Endothelial cell of umbilical vein (primary cell): ENCODE results near the gene MEGF10. TPM values are rescaled to one million over a fixed set of nuclear protein-coding genes. Genes with fewer than 3 reads are reported as not detected.

Experiments used
- BruUV-seq: library from RNA; stranded (reverse); fragments of 400-500 nt; replicated peaks from 2 replicates; lab custom pipeline; 2021; lab: Mats Ljungman, UMichigan
- CTCF ChIA-PET: fragments of 300-600, 350-600 bp; sonication (Branson Sonifier 250); formaldehyde crosslinking; loops from one replicate; lab custom pipeline; 2021; ENCODE audit warnings: antibody characterized with exemption, inconsistent platforms; lab: Charles Lee
- POLR2A ChIA-PET: fragments of 300-600, 350-600 bp; sonication (Branson Sonifier 250); formaldehyde crosslinking; loops from one replicate; lab custom pipeline; 2021; ENCODE audit warnings: antibody characterized with exemption, inconsistent platforms; lab: Charles Lee
- DNase-seq: peaks from one replicate; pipeline ENCODE4 v3.0.0-alpha.2; 2011; ENCODE audit warnings: low read depth, low spot score
- FAIRE-seq: peaks from 2 replicates; lab custom pipeline; 2011; peaks lifted over from hg19 to GRCh38; lab: Jason Lieb, UNC
- H2AFZ ChIP-seq: 2 replicates; pipeline ENCODE4 v1.6.0; 2012; ENCODE audit warnings: low read depth, low read length, control low read depth, inconsistent platforms
- H3K27ac ChIP-seq: 2 replicates; pipeline ENCODE4 v1.5.1; 2011; ENCODE audit warnings: low read depth, mild to moderate bottlenecking, control low read depth, low read length, moderate library complexity; ENCODE audit not compliant: insufficient read depth
- H3K27me3 ChIP-seq, 2 experiments: 2 replicates each; pipeline versions ENCODE4 v1.6.0 to v1.6.1; 2011; ENCODE audit warnings: low read length in 2 of 2, mixed read lengths in 1 of 2; ENCODE audit not compliant: control insufficient read depth in 2 of 2, insufficient read depth in 2 of 2
- H3K36me3 ChIP-seq, 2 experiments: 2 replicates in 1 of 2; 3 replicates in 1 of 2; pipeline ENCODE4 v1.5.1; 2011; ENCODE audit warnings: low read length in 2 of 2, mild to moderate bottlenecking in 1 of 2, moderate library complexity in 1 of 2; ENCODE audit not compliant: control insufficient read depth in 2 of 2, insufficient read depth in 2 of 2; ENCODE audit errors: extremely low read depth in 1 of 2
- H3K4me1 ChIP-seq: 3 replicates; pipeline ENCODE4 v1.5.1; 2011; ENCODE audit warnings: mild to moderate bottlenecking, low read length; ENCODE audit not compliant: control insufficient read depth, insufficient read depth; ENCODE audit errors: extremely low read depth
- H3K4me2 ChIP-seq: 2 replicates; pipeline ENCODE4 v1.6.1; 2011; ENCODE audit warnings: low read length, control low read depth, mixed read lengths; ENCODE audit not compliant: insufficient read depth
- H3K4me3 ChIP-seq, 3 experiments: fragments of 200-600 bp in 1 of 3; sonication (generic), shearing (Covaris generic) in 1 of 3; replicated peaks in 1 of 3; 2 replicates each; pipeline ENCODE4 v1.5.1; 2011 to 2016; ENCODE audit warnings: control low read depth in 3 of 3, low read length in 3 of 3, mild to moderate bottlenecking in 2 of 3, inconsistent platforms in 1 of 3, low read depth in 1 of 3, moderate library complexity in 1 of 3; ENCODE audit not compliant: insufficient read depth in 1 of 3
- H3K79me2 ChIP-seq: 2 replicates; pipeline ENCODE4 v1.6.0; 2012; ENCODE audit warnings: low read length, inconsistent platforms; ENCODE audit not compliant: control insufficient read depth, insufficient read depth
- H3K9ac ChIP-seq: replicated peaks from 2 replicates; pipeline ENCODE3; 2011; ENCODE audit warnings: low read length, control low read depth; ENCODE audit not compliant: insufficient read depth; ENCODE audit errors: extremely low read depth
- H3K9me1 ChIP-seq: replicated peaks from 3 replicates; pipeline ENCODE4 v1.6.0; 2011; ENCODE audit warnings: mild to moderate bottlenecking, low read length; ENCODE audit not compliant: control insufficient read depth, insufficient read depth; ENCODE audit errors: extremely low read depth
- H3K9me3 ChIP-seq: replicated peaks from 2 replicates; pipeline ENCODE4 v1.5.1; 2012; ENCODE audit warnings: low read length, inconsistent platforms; ENCODE audit not compliant: control insufficient read depth, insufficient read depth
- H4K20me1 ChIP-seq: replicated peaks from 2 replicates; pipeline ENCODE3; 2011; ENCODE audit warnings: mild to moderate bottlenecking, low read length; ENCODE audit not compliant: control insufficient read depth, insufficient read depth; ENCODE audit errors: extremely low read depth
- EZH2 ChIP-seq: IDR thresholded peaks from 2 replicates; pipeline ENCODE4 v1.6.1; 2012; ENCODE audit warnings: borderline replicate concordance, low read depth, mild to moderate bottlenecking, moderate library complexity, low read length, inconsistent platforms; ENCODE audit not compliant: severe bottlenecking
- FOS ChIP-seq: IDR thresholded peaks from 2 replicates; pipeline ENCODE4 v1.6.1; 2011; ENCODE audit warnings: mild to moderate bottlenecking, low read length, moderate library complexity, borderline replicate concordance; ENCODE audit not compliant: insufficient read depth
- GATA2 ChIP-seq: IDR thresholded peaks from 2 replicates; pipeline ENCODE4 v1.7.0; 2011; ENCODE audit warnings: low read depth, mild to moderate bottlenecking, moderate library complexity, mixed read lengths, low read length; ENCODE audit not compliant: insufficient read length, insufficient read depth
- JUN ChIP-seq: IDR thresholded peaks from 2 replicates; pipeline ENCODE4 v1.6.1; 2011; ENCODE audit warnings: borderline replicate concordance, low read depth; ENCODE audit not compliant: insufficient read length, insufficient read depth
- MYC ChIP-seq: IDR thresholded peaks from one replicate; pipeline ENCODE4 v1.6.1; 2011; ENCODE audit warnings: mild to moderate bottlenecking, low read depth, low read length
- POLR2A ChIP-seq: IDR thresholded peaks from 2 replicates; pipeline ENCODE4 v1.6.1; 2012; ENCODE audit warnings: low read depth, mild to moderate bottlenecking, control low read depth, low read length
- POLR2AphosphoS5 ChIP-seq: IDR thresholded peaks from 2 replicates; pipeline ENCODE4 v1.6.1; 2012; ENCODE audit warnings: low read depth, mild to moderate bottlenecking, control low read depth, low read length, moderate library complexity; ENCODE audit not compliant: insufficient read depth
- dilution Hi-C: fragments of 300-500 bp; cut with MboI; formaldehyde crosslinking; loops from one replicate; pipeline ENCODE4 v1.15.0; 2019; ENCODE audit warnings: low sequenced_read_pairs; ENCODE audit not compliant: extremely low pct_ligation_motif_present
- intact Hi-C: fragments of 100-400 bp; cut with micrococcal nuclease; formaldehyde crosslinking; loops from one replicate; pipeline ENCODE4 v1.10.0; 2022
- polyA plus RNA-seq, 4 experiments: library from polyadenylated mRNA; depleted of rRNA in 3 of 4; stranded (reverse) in 3 of 4; unstranded in 1 of 4; fragments of >200 nt; gene quantifications; 2 replicates each; pipeline versions ENCODE4 v1.2.1 to v1.2.3, GENCODE V29; 2011 to 2012; ENCODE audit warnings: missing spikeins in 1 of 4
- total RNA-seq: library from RNA; stranded (reverse); gene quantifications from 2 replicates; pipeline ENCODE4 v1.2.3, GENCODE V29; 2021
- TF ChIP-seq, protein P1 (sequence below), 2 donors: IDR thresholded peaks; 1 replicate in 1 of 2; 2 replicates in 1 of 2; pipeline ENCODE4 v1.5.1; 2011; ENCODE audit warnings: low read length in 2 of 2, mild to moderate bottlenecking in 2 of 2, moderate library complexity in 2 of 2, control low read depth in 1 of 2, inconsistent platforms in 1 of 2, low read depth in 1 of 2; ENCODE audit not compliant: insufficient read depth in 1 of 2; ENCODE audit errors: extremely low read depth in 1 of 2
- TF ChIP-seq, protein P2 (sequence below): IDR thresholded peaks from 2 replicates; pipeline ENCODE4 v1.6.1; 2011; ENCODE audit not compliant: insufficient read depth, insufficient read length

MEGF10 gene
- total and polyA plus RNA-seq, 2 donors (not counting 3 experiments of a cell fraction or from before 2014, with no cell fraction given), result 0.30 to 1.00 TPM

DNA sequence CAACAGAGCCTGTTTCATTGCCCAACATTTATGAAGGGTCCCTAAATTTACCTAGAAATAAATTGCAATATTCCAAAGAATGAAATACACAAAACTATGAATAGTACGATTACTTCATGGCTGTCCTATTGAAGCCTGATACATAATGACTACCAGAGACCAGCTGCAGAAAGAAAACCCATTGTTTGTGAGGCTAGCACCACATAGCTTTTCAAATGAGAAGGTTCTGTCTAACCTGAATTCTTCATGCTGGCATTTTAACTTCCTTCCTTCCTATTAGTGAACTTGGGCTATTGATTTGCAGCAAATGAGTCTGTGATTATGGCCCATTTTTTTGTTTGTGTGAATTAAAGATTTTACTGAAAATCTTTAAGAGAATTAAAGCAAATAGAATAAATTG lies 47.3 kb downstream of the MEGF10 start:
- Histone ChIP-seq H4K20me1 (no peaks in the 10 kb centered on the region), H3K36me3 (no peaks in the 10 kb centered on the region), H3K9me3 (no peaks in the 10 kb centered on the region), H3K4me1 (no peaks in the 10 kb centered on the region), H3K4me3 (no peak overlapping the region), H3K27ac (no peak overlapping the region), H3K27me3 (peaks cover 15 to 45% of the 10 kb centered on the region in 2 experiments), H3K9ac (no peak overlapping the region), H3K4me2 (no peak overlapping the region), H2AFZ (no peak overlapping the region), H3K79me2 (no peaks in the 10 kb centered on the region), H3K9me1 (no peaks in the 10 kb centered on the region)
- TF ChIP-seq MYC, result no peak
- ChIA-PET POLR2A (no interaction called here), CTCF (interaction anchor here (0.9 kb wide), 1 partner anchor 21 kb away, joined by 3 read pairs; no protein-coding TSS in a partner anchor)
- FAIRE-seq (no peak), DNase-seq (no peak)
- dilution Hi-C loops (no loop called here), intact Hi-C loops (no loop called here)
- no TSS peak for BruUV-seq

DNA sequence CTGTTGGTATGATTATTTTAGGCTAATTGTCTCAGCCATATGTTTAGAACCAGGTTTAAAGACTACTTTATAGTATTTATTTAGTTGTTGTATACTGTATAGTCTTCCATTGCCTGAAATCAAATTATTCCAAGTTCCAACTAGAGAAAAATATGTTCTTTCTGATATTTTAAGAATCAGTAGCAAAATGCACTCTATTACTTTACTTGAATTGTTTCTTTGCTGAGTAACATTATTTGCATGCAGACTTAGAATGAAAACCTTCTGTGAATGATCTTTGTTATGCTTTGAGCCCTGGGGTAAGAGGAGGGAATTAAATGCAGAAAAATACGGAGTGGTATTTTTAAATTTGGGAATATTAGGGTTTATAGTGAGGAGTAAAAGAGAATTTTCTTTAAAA lies 47.9 kb downstream of the MEGF10 start:
- POLR2A ChIA-PET, result no interaction called here

More for the DNA sequence above, 47.9 kb downstream of the MEGF10 start:
- no peak for FAIRE-seq
- no peaks in the 10 kb centered on the region for H3K4me1 ChIP-seq
- no peak overlapping the region for H2AFZ ChIP-seq
- intact Hi-C loops (no loop called here), dilution Hi-C loops (no loop called here)
- no peak overlapping the region for H3K27ac ChIP-seq
- no peak for DNase-seq
- no peaks in the 10 kb centered on the region for H3K9me1 ChIP-seq
- H3K4me3 ChIP-seq, result no peak overlapping the region
- no peaks in the 10 kb centered on the region for H3K36me3 ChIP-seq
- H3K4me2 ChIP-seq, result no peak overlapping the region
- H3K27me3 ChIP-seq, result peaks cover 14 to 45% of the 10 kb centered on the region in 2 experiments
- TF ChIP-seq POLR2AphosphoS5 (no peak), JUN (no peak), GATA2 (no peak), FOS (no peak), EZH2 (no peak), MYC (no peak), POLR2A (no peak)
- TF ChIP-seq, protein P1, sequence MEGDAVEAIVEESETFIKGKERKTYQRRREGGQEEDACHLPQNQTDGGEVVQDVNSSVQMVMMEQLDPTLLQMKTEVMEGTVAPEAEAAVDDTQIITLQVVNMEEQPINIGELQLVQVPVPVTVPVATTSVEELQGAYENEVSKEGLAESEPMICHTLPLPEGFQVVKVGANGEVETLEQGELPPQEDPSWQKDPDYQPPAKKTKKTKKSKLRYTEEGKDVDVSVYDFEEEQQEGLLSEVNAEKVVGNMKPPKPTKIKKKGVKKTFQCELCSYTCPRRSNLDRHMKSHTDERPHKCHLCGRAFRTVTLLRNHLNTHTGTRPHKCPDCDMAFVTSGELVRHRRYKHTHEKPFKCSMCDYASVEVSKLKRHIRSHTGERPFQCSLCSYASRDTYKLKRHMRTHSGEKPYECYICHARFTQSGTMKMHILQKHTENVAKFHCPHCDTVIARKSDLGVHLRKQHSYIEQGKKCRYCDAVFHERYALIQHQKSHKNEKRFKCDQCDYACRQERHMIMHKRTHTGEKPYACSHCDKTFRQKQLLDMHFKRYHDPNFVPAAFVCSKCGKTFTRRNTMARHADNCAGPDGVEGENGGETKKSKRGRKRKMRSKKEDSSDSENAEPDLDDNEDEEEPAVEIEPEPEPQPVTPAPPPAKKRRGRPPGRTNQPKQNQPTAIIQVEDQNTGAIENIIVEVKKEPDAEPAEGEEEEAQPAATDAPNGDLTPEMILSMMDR (IDR thresholded peaks at IDR 0.05; ENCODE audit: extremely low read depth in 1 of 2, insufficient read depth in 1 of 2, low read depth in 1 of 2, low read length in 2 of 2), result no peak
- TF ChIP-seq, protein P2, sequence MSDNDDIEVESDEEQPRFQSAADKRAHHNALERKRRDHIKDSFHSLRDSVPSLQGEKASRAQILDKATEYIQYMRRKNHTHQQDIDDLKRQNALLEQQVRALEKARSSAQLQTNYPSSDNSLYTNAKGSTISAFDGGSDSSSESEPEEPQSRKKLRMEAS, result no peak
- no peaks in the 10 kb centered on the region for H3K9me3 ChIP-seq
- CTCF ChIA-PET, result interaction anchor here (0.9 to 1.8 kb wide), 2 partner anchors 21 to 154 kb away, joined by 3 to 7 read pairs; no protein-coding TSS in a partner anchor
- no peaks in the 10 kb centered on the region for H3K79me2 ChIP-seq
- BruUV-seq, result no TSS peak
- no peak overlapping the region for H3K9ac ChIP-seq
- H4K20me1 ChIP-seq, result no peaks in the 10 kb centered on the region
